HG02970 (cell line): ENCODE data around the gene GABPB1.
A peak's percentile ranks its signal among the peaks of the same experiment; 100 is the strongest.

ENCODE experiments used
- ATAC-seq: cut with Tn5 transposase; IDR thresholded peaks from one replicate; pipeline ENCODE4 v1.9.1; 2021; ENCODE audit warnings: mild to moderate bottlenecking, moderate library complexity, moderate number of reproducible peaks; ENCODE audit not compliant: unreplicated experiment, low FRiP score

Gene GABPB1

DNA sequence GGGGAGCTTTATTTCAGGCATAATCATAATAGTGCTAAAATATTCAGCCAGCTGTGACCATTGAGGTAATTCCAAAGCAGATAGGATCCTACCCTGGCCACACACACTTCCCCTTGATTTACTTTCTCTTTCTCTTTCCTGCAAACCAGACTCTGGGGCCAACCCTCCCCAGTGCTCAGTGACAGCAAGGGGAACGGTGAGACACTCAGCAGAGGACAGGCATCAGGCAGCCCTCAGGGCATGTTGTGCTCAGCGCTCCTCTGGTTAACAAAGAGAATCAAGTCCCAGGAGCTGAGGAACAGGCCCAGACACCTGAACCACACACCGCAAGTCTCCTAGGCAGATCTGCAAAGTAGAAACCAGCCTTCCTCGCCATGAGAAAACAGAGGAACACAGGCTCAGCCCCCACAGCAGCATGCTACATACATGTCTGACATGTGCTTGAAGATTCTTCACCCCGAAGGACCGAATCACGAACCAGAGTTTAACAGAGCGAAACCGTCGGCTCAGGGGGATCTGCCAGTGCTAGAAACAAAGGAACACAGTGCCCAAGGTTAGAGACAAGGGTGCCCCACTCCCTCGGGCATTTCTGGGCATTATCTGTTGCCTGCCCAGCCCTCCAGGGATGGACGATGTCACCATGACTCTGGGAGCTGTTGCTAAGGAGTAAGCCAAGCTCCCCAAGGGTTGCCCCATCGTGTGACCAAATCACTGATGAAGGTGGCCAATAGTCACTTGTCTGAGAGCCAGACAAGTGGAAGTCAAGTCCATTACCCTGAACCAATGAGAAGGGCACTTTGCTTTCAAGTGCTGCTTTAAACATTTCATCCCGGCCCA, 107.0 kb downstream of the GABPB1 start:
- ATAC-seq = peak; percentile 64

DNA sequence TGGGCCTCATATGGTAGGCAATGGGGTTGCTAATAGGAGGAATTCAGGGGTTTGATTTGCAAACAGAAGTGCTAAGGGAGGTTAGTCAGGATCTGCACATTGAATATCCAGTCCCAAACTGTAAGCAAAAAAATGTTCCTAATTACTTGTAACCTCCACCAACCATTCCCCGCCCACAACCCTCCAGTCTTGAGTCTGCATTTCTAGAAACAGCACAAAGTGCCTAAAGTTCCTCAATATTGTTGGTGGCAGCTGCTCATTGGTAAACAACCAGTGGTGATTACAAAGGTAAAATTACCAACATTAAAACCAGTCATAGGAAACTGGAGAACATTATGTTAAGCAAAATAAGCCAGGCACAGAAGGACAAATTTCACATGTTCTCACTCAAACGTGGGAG, 108.4 kb downstream of the GABPB1 start:
- ATAC-seq = no peak

- no peak for ATAC-seq
These were observed 109.9 kb downstream of the GABPB1 start for GRCh38 chr15:50244959-50245624.

DNA sequence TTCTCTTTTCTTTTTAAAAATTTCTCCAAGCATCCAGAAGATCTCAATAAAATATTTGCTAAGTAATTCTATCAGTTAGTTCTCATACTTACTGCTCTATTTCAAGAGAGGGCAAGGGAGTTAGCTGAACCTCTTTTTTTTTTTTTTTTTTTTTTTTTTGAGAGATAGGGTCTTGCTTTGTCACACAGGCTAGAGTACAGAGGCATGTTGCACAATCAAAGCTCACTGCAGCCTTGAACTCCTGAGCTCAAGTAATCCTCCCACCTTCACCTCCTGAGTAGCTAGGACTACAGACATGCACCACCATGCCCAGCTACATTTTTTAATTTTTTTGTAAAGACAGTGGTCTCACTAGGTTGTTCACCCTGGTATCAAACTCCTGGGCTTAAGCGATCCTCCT, 110.8 kb downstream of the GABPB1 start:
- ATAC-seq = no peak

DNA sequence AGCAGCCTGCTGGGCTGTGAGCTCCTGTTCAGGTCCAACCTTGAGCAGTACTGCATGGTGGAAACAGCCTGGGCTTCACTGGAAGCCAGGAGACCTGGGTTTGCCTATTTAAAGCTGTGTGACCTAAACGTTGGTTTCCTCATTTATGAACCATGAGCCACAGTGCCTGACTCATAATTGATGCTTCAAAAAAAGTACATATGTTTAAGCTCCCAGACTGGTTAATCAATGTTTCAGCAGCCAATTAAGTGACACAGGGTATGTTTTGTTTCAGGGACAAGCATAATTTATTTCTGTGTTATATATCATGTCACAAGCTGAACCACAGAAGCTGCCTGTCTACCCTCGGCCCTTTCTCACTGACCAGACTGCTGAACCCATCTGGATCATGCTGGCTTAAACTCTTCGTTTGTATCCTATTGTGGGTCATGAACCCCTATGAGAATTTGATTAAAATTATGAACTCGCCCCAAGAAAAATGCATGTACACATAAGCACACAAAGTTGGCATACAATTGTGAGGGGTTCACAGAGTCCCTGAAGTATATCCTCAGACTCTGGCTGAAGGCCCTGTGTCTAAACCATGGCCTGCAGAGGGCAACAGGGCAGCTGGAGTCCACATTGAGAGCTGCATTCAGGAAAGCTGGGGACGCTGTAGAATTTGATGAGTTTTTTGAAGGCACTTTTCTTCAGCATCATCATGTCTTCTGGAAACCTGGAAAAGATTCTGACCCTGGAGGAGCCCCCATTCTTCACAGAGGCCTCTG, 113.1 kb downstream of the GABPB1 start:
- no peak for ATAC-seq

GRCh38 chr15:50238255-50238654, 116.7 kb downstream of the GABPB1 start:
- no peak for ATAC-seq

DNA sequence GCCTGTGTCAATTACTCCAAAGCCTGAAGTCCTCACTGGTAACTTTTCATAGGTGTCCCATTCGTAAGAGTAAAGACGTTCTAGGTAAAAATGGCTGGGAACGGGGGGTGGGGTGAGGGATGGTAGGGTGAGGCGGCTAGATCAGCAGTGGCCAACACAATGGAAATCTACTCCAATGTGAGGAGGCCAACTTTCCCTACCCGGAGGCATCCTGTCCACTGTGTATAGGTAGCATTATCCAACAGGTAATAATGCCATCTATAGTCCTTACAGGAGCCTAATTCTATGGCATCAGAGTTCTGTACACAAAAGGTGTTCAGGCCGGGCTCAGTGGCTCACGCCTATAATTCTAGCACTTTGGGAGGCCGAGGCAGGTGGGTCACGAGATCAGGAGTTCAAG, 118.6 kb downstream of the GABPB1 start:
- ATAC-seq = no peak

GRCh38 chr15:50235794-50236193, 119.2 kb downstream of the GABPB1 start:
- no peak for ATAC-seq

GRCh38 chr15:50234764-50235163, 120.2 kb downstream of the GABPB1 start:
- no peak for ATAC-seq

DNA sequence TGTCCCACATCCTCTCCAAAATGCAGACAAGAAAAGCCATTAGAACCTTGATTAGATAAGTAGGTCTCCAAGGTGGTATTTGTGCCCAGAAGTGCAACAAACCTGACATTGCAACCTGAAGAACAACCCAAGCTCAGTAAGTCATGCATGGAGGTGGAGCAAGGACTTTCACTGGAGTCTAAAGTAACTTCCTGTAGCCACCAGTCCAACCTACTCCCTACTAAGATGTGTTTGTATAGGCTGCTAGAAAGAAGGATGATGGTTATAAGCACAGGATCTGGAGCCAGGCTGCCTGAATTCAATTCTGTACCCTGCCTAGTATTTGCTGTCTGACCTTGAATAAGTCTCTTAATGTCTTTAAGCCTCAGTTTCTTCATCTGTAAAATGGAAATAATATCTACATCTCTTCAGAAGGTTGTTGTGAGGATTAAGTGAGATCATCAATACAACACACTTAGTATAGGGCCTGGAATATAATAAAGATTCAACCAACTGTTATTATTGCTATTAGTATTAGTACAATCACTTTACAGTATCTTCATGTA, 121.7 kb downstream of the GABPB1 start:
- no peak for ATAC-seq

- ATAC-seq = no peak
These were observed 122.2 kb downstream of the GABPB1 start for GRCh38 chr15:50232791-50233190.

- ATAC-seq = no peak
These were observed 123.2 kb downstream of the GABPB1 start for GRCh38 chr15:50231761-50232160.

DNA sequence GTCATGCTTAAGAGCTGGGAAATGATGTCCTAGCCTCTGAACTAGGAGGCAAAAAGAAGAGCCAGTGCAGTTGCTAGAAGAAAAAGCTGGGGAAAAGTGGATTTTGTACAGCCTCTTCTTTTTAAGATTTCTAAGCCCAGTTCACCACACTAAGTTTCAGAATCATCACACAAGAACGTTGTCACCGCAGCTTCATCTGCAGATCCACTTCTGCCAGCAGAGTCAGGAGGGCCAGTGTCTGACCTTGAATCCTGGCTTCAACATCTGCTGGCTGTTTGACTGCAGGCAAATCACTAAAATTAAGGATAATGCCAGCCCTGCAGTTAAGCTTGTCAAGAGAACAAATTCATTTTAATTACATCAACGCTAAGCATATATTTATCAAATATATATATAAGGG, 125.7 kb downstream of the GABPB1 start:
- no peak for ATAC-seq

- no peak for ATAC-seq
These were observed 126.1 kb downstream of the GABPB1 start for GRCh38 chr15:50228866-50229265.

DNA sequence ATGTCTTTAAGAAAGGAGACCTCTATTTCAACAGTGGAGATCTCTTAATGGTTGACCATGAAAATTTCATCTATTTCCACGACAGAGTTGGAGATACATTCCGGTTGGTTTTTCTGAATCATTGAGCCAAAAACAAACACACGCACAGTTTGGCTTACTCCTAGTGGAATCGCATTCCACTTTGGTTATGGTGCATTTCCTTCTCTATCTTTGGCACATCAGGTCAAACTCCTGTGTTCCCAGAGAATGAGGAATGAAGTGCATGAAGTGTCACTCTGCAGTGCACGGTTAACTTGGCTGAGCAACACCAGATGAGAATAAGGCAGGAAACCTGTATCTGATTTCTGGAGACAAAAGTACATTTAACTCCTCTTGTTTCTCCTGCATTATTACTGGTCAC, 127.9 kb downstream of the GABPB1 start:
- ATAC-seq = no peak

DNA sequence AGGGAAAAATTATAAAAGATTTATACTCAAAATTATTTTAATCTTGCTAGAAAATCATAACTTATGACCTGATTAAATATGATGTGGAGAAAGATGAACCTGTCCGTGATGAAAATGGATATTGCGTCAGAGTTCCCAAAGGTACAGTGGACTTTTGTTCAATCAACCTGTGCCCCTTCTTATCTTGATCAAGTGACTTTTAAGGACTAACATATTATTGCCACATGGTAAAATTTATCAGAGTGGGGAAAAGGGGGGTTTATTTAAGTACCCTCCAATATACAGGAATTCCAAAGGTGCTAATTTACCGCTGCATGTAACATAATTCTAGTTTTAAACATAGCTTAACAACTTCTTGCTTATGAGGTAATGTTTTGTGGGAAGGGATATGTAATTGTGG, 129.1 kb downstream of the GABPB1 start:
- ATAC-seq = no peak
